Measurements from ENCODE around the gene MAP2. TPM values are rescaled to one million over a fixed set of nuclear protein-coding genes. Genes with fewer than 3 reads are reported as not detected.

Gene MAP2, protein sequence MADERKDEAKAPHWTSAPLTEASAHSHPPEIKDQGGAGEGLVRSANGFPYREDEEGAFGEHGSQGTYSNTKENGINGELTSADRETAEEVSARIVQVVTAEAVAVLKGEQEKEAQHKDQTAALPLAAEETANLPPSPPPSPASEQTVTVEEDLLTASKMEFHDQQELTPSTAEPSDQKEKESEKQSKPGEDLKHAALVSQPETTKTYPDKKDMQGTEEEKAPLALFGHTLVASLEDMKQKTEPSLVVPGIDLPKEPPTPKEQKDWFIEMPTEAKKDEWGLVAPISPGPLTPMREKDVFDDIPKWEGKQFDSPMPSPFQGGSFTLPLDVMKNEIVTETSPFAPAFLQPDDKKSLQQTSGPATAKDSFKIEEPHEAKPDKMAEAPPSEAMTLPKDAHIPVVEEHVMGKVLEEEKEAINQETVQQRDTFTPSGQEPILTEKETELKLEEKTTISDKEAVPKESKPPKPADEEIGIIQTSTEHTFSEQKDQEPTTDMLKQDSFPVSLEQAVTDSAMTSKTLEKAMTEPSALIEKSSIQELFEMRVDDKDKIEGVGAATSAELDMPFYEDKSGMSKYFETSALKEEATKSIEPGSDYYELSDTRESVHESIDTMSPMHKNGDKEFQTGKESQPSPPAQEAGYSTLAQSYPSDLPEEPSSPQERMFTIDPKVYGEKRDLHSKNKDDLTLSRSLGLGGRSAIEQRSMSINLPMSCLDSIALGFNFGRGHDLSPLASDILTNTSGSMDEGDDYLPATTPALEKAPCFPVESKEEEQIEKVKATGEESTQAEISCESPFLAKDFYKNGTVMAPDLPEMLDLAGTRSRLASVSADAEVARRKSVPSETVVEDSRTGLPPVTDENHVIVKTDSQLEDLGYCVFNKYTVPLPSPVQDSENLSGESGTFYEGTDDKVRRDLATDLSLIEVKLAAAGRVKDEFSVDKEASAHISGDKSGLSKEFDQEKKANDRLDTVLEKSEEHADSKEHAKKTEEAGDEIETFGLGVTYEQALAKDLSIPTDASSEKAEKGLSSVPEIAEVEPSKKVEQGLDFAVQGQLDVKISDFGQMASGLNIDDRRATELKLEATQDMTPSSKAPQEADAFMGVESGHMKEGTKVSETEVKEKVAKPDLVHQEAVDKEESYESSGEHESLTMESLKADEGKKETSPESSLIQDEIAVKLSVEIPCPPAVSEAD (N-terminal part only)
- 57.6 TPM for total RNA-seq

GRCh38 chr2:209423562-209424198, at the start of gene MAP2:
Gene MAP2 (plus strand): TSS chr2:209424047. CDS start chr2:209653171, 229,124 bp downstream.
- peak; percentile 32 to 92 for DNase-seq (ENCODE audit: low spot score in 2 of 2)
- Histone ChIP-seq H3K27me3 (no peaks in the 10 kb centered on the region), H3K27ac (peak within 1 kb of the TSS; percentile 61 to 70), H3K9me3 (no peaks in the 10 kb centered on the region), H3K4me3 (peak within 1 kb of the TSS; percentile 61 to 74), H3K36me3 (no peaks in the 10 kb centered on the region), H3K4me1 (peaks cover 0 to 8% of the 10 kb centered on the region in 2 donors)
- peak; percentile 76 to 99 (median 78) for TF ChIP-seq CTCF (IDR thresholded peaks at IDR 0.05)
- intact Hi-C loops (cut with DNase I): loop anchor here (1.0 to 5.0 kb wide), 9 partner anchors 39 to 809 kb away; partner anchors contain the start of gene KANSL1L

GRCh38 chr2:209376686-209377085, 47.2 kb upstream of the MAP2 start:
- H3K27me3 ChIP-seq: no peaks in the 10 kb centered on the region
- intact Hi-C loops (cut with DNase I): no loop called here
- no peaks in the 10 kb centered on the region for H3K4me1 ChIP-seq
- no peak for DNase-seq (ENCODE audit: low spot score in 2 of 2)
- H3K27ac ChIP-seq: no peak overlapping the region
- peaks cover 5 to 18% of the 10 kb centered on the region in 2 donors for H3K9me3 ChIP-seq
- TF ChIP-seq CTCF (IDR thresholded peaks at IDR 0.05): no peak
- no peaks in the 10 kb centered on the region for H3K36me3 ChIP-seq
- no peak overlapping the region for H3K4me3 ChIP-seq

DNA sequence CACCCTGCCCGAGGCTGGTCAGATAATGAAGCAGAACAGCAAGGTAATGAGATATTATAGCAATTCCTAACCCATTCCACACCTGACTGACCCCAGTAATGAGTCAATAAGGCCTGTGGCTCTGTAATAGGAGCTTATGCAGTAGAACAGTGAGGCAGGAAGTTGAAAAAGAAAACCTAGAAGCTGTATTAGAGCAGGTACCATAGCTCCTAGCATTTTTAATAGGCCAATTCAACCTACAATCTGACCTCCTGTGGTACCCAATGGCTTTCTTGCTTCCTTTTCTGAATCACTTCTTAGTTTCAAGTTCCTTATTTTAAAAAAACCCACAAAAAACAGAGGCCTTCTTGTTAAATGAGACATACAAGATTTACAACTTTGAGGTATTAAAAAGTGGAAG, 43.6 kb upstream of the MAP2 start:
- no peak overlapping the region for H3K27ac ChIP-seq
- no peak overlapping the region for H3K4me3 ChIP-seq
- DNase-seq (ENCODE audit: low spot score in 2 of 2): no peak
- no peaks in the 10 kb centered on the region for H3K4me1 ChIP-seq
- no peaks in the 10 kb centered on the region for H3K36me3 ChIP-seq
- H3K27me3 ChIP-seq: no peaks in the 10 kb centered on the region
- peaks cover 5 to 15% of the 10 kb centered on the region in 2 donors for H3K9me3 ChIP-seq
- intact Hi-C loops (cut with DNase I): no loop called here
- TF ChIP-seq CTCF (IDR thresholded peaks at IDR 0.05): no peak

GRCh38 chr2:209381091-209381490, 42.8 kb upstream of the MAP2 start:
- H3K9me3 ChIP-seq: peaks cover 5 to 15% of the 10 kb centered on the region in 2 donors
- intact Hi-C loops (cut with DNase I): no loop called here
- no peak overlapping the region for H3K27ac ChIP-seq
- TF ChIP-seq CTCF (IDR thresholded peaks at IDR 0.05): no peak
- no peaks in the 10 kb centered on the region for H3K27me3 ChIP-seq
- H3K4me3 ChIP-seq: no peak overlapping the region
- H3K4me1 ChIP-seq: no peaks in the 10 kb centered on the region
- no peak for DNase-seq (ENCODE audit: low spot score in 2 of 2)
- no peaks in the 10 kb centered on the region for H3K36me3 ChIP-seq

DNA sequence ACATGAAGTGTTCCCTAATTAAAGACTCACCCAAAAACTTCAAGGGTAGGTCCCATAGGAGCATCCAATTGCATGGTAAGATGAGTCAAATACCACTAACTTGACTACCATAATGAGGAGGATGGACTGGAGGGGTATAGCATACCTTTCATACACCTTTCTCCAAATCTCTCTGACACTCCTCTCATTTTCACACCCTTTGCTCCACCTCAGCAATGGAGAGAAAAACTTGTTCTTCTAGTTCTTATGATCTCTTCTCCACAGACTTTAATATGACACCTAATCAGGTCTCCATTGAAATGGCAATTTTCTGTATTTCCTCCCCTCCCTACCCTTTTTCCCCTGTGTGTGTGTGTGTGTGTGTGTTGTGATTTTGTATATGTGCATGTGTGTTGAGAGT, 41.1 kb upstream of the MAP2 start:
- Histone ChIP-seq H3K36me3 (no peaks in the 10 kb centered on the region), H3K4me3 (no peak overlapping the region), H3K9me3 (peaks cover 0 to 8% of the 10 kb centered on the region in 2 donors), H3K27ac (no peak overlapping the region), H3K27me3 (no peaks in the 10 kb centered on the region), H3K4me1 (no peaks in the 10 kb centered on the region)
- no peak for DNase-seq (ENCODE audit: low spot score in 2 of 2)
- intact Hi-C loops (cut with DNase I): no loop called here
- TF ChIP-seq CTCF (IDR thresholded peaks at IDR 0.05): no peak

Measured in ascending aorta (tissue), 2 donors.